Testis (tissue), 2 donors: ENCODE data around the gene B3GNT3.

ENCODE experiments used
- CTCF ChIP-seq, 3 experiments: fragments of 450-650 bp in 2 of 3; fragments of 200-600 bp in 1 of 3; sonication (generic) in 1 of 3; IDR thresholded peaks; one replicate each; pipeline ENCODE4 v1.5.1; 2016 to 2019; ENCODE audit warnings: antibody characterized with exemption in 3 of 3, mild to moderate bottlenecking in 2 of 3, moderate library complexity in 1 of 3
- POLR2A ChIP-seq: fragments of 450-650 bp; IDR thresholded peaks from one replicate; pipeline ENCODE4 v1.6.1; 2017; ENCODE audit warnings: antibody characterized with exemption, mild to moderate bottlenecking, moderate library complexity

- TF ChIP-seq POLR2A = no peak
- no peak for TF ChIP-seq CTCF (IDR thresholded peaks at IDR 0.05)
These were observed 53.8 kb downstream of the B3GNT3 start for GRCh38 chr19:17848595-17849292.
